HepG2 (cell line): ENCODE data around the gene ADGRG1. TPM values are rescaled to one million over a fixed set of nuclear protein-coding genes. Genes with fewer than 3 reads are reported as not detected.

ENCODE experiments used
- FOXC1 ChIP-seq: sonication (generic); formaldehyde crosslinking; IDR thresholded peaks from 2 replicates; pipeline ENCODE4 v1.8.0; 2022; ENCODE audit warnings: mild to moderate bottlenecking, missing genetic modification reagents, borderline replicate concordance
- HMGXB4 ChIP-seq, 2 experiments: sonication (generic) in 1 of 2; formaldehyde crosslinking in 1 of 2; IDR thresholded peaks; 2 replicates each; pipeline versions ENCODE4 v1.4.0 to v1.6.1; 2018 to 2020; ENCODE audit warnings: missing genetic modification reagents in 2 of 2, borderline replicate concordance in 1 of 2, low read depth in 1 of 2, mild to moderate bottlenecking in 1 of 2, missing biosample characterization in 1 of 2
- KAT8 ChIP-seq: IDR thresholded peaks from 2 replicates; pipeline ENCODE4 v1.6.1; 2016; ENCODE audit warnings: missing genetic modification reagents, missing compliant biosample characterization
- KDM5A ChIP-seq: fragments of 200-600 bp; sonication (generic); IDR thresholded peaks from 2 replicates; pipeline ENCODE4 v1.7.0; 2018; ENCODE audit warnings: antibody characterized with exemption, mild to moderate bottlenecking, low read length, borderline replicate concordance
- LBX2 ChIP-seq: sonication (generic); formaldehyde crosslinking; IDR thresholded peaks from 2 replicates; pipeline ENCODE4 v1.5.0; 2020; ENCODE audit warnings: missing genetic modification reagents, mild to moderate bottlenecking, borderline replicate concordance
- MYC ChIP-seq: sonication (generic); formaldehyde crosslinking; IDR thresholded peaks from 2 replicates; pipeline ENCODE4 v1.9.0; 2021; ENCODE audit warnings: missing genetic modification reagents, borderline replicate concordance
- NCOR1 ChIP-seq: fragments of 200-600 bp; sonication (generic); IDR thresholded peaks from 2 replicates; pipeline ENCODE4 v1.7.0; 2017; ENCODE audit warnings: antibody characterized with exemption, low read length, borderline replicate concordance
- NR2F6 ChIP-seq, 2 experiments: IDR thresholded peaks; 2 replicates each; pipeline ENCODE4 v1.6.1; 2016; ENCODE audit warnings: antibody characterized with exemption in 1 of 2, mild to moderate bottlenecking in 1 of 2
- ZFP62 ChIP-seq: sonication (generic); formaldehyde crosslinking; IDR thresholded peaks from 2 replicates; pipeline ENCODE4 v1.4.0; 2020; ENCODE audit warnings: missing genetic modification reagents
- ZNF251 ChIP-seq: sonication (generic); formaldehyde crosslinking; IDR thresholded peaks from 2 replicates; pipeline ENCODE4 v1.9.0; 2021; ENCODE audit warnings: mild to moderate bottlenecking, missing genetic modification reagents
- ZNF282 ChIP-seq: fragments of 450-650 bp; IDR thresholded peaks from 2 replicates; pipeline ENCODE4 v1.6.1; 2018; ENCODE audit not compliant: partially characterized antibody
- ZNF44 ChIP-seq: sonication (generic); formaldehyde crosslinking; IDR thresholded peaks from 2 replicates; pipeline ENCODE4 v1.5.1; 2020; ENCODE audit warnings: mild to moderate bottlenecking, missing genetic modification reagents
- ZNF788 ChIP-seq: sonication (generic); formaldehyde crosslinking; IDR thresholded peaks from 2 replicates; pipeline ENCODE4 v1.5.0; 2020; ENCODE audit warnings: mild to moderate bottlenecking, missing genetic modification reagents, borderline replicate concordance
- polyA plus RNA-seq, 8 experiments: library from polyadenylated mRNA; depleted of rRNA in 3 of 8; stranded (reverse) in 7 of 8; unstranded in 1 of 8; fragments of >200 nt; fragmentation: Illumina TruSeq in 4 of 8; extraction: Trizol in 4 of 8; gene quantifications; 2 replicates each; pipeline versions ENCODE4 v1.2.1 to v1.2.3, GENCODE V29; 2011 to 2016; ENCODE audit warnings: low read depth in 4 of 8, missing spikeins in 1 of 8, mixed read lengths in 1 of 8; ENCODE audit not compliant: insufficient read depth in 1 of 8
- total RNA-seq, 5 experiments: library from RNA; depleted of rRNA; stranded (reverse); fragments of >200 nt; fragmentation: Illumina TruSeq; extraction: Trizol; gene quantifications; 2 replicates each; pipeline ENCODE4 v1.2.3, GENCODE V29; 2016; ENCODE audit warnings: low read depth in 1 of 5
- TF ChIP-seq, protein P1 (sequence below), 2 experiments: sonication (generic) in 1 of 2; formaldehyde crosslinking in 1 of 2; IDR thresholded peaks; 2 replicates each; pipeline versions ENCODE4 v1.6.1 to v1.9.0; 2014 to 2022; ENCODE audit warnings: antibody characterized with exemption in 1 of 2, borderline replicate concordance in 1 of 2, inconsistent platforms in 1 of 2, low read depth in 1 of 2, missing genetic modification reagents in 1 of 2
- TF ChIP-seq, protein P2 (sequence below): sonication (generic); formaldehyde crosslinking; IDR thresholded peaks from 2 replicates; pipeline ENCODE4 v1.4.0; 2020; ENCODE audit warnings: missing genetic modification reagents, mild to moderate bottlenecking, borderline replicate concordance

ADGRG1 gene
- total and polyA plus RNA-seq, 2 of the 13 experiments (the other 11 are each of a cell fraction or from before 2014, with no cell fraction given): 2.7 to 5.9 TPM

DNA sequence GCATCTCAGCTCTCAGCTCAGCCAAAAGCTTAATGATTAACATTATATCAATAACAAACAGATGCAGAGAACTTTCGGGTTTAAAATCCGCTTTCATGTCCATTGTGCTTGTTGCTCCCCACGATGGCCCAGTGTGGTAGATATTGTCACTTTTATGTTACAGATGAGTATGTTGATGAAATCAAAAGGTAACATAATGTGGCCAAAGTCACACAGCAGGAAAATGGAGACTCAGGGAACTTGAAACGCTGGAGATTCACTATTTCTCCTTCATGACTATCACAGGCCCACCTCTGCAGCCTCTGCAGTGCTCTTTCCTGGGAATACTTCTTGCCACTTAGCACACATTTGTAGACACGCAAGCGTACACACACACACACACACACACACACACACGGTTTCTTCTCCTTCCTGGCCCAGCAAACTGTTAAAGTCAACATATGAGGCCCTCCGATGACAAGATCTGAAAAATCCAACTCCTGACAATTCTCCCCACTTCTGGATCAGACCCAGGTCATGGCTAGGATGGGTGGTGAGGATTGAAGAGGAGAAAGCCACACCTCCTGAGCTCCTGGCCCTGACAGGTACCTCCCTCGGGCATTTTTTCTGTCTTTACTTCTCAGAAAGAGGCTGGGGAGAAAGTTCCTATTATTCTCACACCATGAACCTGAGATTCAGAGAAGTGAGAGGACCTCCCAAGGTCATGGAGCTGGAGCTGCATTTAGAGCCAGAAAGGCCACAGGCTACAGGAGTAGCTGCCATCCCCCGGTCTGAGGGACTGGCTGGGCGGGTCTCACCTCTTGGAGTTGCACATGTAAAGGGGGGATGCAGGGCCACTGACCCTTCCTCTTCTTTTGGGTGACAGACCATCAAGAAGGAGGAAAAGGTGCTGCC is 75.8 kb downstream of the ADGRG1 start (continued):
- TF ChIP-seq, protein P1, sequence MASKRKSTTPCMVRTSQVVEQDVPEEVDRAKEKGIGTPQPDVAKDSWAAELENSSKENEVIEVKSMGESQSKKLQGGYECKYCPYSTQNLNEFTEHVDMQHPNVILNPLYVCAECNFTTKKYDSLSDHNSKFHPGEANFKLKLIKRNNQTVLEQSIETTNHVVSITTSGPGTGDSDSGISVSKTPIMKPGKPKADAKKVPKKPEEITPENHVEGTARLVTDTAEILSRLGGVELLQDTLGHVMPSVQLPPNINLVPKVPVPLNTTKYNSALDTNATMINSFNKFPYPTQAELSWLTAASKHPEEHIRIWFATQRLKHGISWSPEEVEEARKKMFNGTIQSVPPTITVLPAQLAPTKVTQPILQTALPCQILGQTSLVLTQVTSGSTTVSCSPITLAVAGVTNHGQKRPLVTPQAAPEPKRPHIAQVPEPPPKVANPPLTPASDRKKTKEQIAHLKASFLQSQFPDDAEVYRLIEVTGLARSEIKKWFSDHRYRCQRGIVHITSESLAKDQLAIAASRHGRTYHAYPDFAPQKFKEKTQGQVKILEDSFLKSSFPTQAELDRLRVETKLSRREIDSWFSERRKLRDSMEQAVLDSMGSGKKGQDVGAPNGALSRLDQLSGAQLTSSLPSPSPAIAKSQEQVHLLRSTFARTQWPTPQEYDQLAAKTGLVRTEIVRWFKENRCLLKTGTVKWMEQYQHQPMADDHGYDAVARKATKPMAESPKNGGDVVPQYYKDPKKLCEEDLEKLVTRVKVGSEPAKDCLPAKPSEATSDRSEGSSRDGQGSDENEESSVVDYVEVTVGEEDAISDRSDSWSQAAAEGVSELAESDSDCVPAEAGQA (IDR thresholded peaks at IDR 0.05; ENCODE audit: low read depth): 0 out of 2 replicates have a peak, but pooled peaks have one; percentile 9
- TF ChIP-seq, protein P1 (CRISPR knock-in tag; IDR thresholded peaks at IDR 0.05; ENCODE audit: borderline replicate concordance): no peak
- peak; percentile 38; the same call in 1 of the 2 replicates for TF ChIP-seq ZNF251 (CRISPR knock-in tag)
- peak; percentile 29; the same call in 1 of the 2 replicates for TF ChIP-seq NR2F6 (IDR thresholded peaks at IDR 0.05)
- TF ChIP-seq NR2F6 (CRISPR knock-in tag; IDR thresholded peaks at IDR 0.05): peak; percentile 29; the same call in 1 of the 2 replicates
- TF ChIP-seq KDM5A: peak; percentile 40; the same call in 1 of the 2 replicates
- peak; percentile 83; the same call in 1 of the 2 replicates for TF ChIP-seq NCOR1
- TF ChIP-seq FOXC1 (CRISPR knock-in tag): peak; percentile 55; the same call in 1 of the 2 replicates
- TF ChIP-seq ZNF788 (CRISPR knock-in tag): 0 out of 2 replicates have a peak, but pooled peaks have one; percentile 9
- TF ChIP-seq HMGXB4 (CRISPR knock-in tag; IDR thresholded peaks at IDR 0.05; ENCODE audit: borderline replicate concordance in 1 of 2, low read depth in 1 of 2): peak in 1 of 2 experiments; percentile 63; a peak in 1 of 4 replicates
- no peak for TF ChIP-seq LBX2 (CRISPR knock-in tag)
- TF ChIP-seq ZNF282: no peak
- TF ChIP-seq MYC (CRISPR knock-in tag): no peak
- TF ChIP-seq, protein P2, sequence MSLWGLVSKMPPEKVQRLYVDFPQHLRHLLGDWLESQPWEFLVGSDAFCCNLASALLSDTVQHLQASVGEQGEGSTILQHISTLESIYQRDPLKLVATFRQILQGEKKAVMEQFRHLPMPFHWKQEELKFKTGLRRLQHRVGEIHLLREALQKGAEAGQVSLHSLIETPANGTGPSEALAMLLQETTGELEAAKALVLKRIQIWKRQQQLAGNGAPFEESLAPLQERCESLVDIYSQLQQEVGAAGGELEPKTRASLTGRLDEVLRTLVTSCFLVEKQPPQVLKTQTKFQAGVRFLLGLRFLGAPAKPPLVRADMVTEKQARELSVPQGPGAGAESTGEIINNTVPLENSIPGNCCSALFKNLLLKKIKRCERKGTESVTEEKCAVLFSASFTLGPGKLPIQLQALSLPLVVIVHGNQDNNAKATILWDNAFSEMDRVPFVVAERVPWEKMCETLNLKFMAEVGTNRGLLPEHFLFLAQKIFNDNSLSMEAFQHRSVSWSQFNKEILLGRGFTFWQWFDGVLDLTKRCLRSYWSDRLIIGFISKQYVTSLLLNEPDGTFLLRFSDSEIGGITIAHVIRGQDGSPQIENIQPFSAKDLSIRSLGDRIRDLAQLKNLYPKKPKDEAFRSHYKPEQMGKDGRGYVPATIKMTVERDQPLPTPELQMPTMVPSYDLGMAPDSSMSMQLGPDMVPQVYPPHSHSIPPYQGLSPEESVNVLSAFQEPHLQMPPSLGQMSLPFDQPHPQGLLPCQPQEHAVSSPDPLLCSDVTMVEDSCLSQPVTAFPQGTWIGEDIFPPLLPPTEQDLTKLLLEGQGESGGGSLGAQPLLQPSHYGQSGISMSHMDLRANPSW (CRISPR knock-in tag): peak; percentile 75; the same call in 1 of the 2 replicates
- no peak for TF ChIP-seq ZNF44 (CRISPR knock-in tag)
- peak; percentile 27; the same call in 1 of the 2 replicates for TF ChIP-seq KAT8 (CRISPR knock-in tag)
- TF ChIP-seq ZFP62 (CRISPR knock-in tag): no peak
